AG09319 (cell line): ENCODE results near the gene LRRC46.

ENCODE experiments used
- DNase-seq: peaks from one replicate; pipeline ENCODE4 v3.0.0-alpha.2; 2010; ENCODE audit warnings: low read depth; ENCODE audit errors: extremely low read depth
- TF ChIP-seq, protein P1 (sequence below): IDR thresholded peaks from 2 replicates; pipeline ENCODE4 v1.5.1; 2011; ENCODE audit warnings: low read depth, mild to moderate bottlenecking, inconsistent platforms, low read length, moderate library complexity

LRRC46 gene

DNA sequence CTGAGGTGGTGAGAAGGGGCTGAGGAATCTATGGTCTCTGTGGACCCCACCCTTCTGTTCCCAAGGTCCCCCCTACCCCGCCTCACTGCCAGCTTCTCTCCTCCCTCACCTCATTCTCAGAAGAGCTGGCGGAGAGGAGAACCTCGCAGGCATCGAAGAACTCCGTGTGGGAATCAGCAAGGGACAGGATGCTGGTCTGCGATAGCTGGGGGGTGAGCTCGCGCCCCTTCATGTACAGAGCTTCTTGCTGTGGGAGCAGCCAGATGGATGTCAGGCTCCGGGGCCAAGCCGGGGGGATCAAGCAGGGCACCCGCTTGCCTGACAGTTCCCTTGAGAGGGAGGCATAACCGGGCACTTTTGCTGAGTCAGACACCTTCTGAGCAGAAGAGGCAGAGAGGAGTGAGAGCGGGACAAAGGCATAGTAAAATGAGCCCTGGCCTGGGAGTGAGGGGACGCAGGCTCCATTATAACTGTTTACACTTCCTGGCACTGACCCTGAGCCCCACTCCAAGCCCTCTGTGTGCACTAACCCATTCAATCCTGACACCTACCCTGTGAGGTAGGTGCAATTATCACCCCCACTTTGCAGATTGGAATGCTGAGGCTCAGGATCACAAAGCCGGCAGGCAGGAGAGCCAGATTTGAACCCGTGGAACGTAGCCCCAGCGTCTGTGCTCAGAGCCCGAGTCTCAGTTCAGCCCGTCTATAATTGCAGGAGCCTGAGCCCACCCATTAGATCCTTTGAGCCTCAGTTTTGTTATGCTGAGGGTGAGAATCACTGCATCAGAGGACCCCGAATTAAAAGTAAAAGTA is 16.2 kb upstream of the LRRC46 start:
- TF ChIP-seq, protein P1, sequence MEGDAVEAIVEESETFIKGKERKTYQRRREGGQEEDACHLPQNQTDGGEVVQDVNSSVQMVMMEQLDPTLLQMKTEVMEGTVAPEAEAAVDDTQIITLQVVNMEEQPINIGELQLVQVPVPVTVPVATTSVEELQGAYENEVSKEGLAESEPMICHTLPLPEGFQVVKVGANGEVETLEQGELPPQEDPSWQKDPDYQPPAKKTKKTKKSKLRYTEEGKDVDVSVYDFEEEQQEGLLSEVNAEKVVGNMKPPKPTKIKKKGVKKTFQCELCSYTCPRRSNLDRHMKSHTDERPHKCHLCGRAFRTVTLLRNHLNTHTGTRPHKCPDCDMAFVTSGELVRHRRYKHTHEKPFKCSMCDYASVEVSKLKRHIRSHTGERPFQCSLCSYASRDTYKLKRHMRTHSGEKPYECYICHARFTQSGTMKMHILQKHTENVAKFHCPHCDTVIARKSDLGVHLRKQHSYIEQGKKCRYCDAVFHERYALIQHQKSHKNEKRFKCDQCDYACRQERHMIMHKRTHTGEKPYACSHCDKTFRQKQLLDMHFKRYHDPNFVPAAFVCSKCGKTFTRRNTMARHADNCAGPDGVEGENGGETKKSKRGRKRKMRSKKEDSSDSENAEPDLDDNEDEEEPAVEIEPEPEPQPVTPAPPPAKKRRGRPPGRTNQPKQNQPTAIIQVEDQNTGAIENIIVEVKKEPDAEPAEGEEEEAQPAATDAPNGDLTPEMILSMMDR: no peak
- DNase-seq: no peak

DNA sequence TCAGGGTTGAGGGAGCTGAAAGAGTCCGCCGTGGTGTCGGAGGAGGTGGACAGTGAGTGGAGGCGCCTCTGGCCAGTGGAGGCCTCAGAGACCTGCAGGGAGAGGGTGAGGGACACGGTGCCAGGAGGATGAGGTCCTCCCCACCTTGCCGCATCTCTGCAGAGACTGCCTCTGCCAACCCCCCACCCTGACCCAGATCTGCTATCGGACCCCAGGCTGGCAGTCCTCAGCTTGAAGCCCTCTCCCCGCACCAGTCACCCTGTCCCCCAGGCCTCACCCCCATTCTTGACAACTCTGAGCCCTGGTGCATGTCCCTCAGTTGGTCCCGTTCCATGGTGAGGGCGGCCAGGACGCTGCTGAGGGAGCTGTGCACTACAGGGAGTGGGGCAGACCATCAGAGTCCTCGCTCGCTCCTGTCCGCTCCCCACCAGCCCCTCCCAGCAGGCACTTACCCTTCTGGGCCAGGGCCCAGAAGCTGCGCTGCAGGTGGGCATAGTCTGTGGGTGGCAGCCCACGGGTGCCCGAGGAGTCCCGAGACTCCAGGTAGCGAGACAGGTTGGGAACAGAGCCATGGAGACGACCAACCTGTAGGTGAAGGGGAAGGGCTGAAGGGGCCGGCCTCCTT is 15.2 kb upstream of the LRRC46 start:
- TF ChIP-seq, protein P1: no peak
- no peak for DNase-seq

DNA sequence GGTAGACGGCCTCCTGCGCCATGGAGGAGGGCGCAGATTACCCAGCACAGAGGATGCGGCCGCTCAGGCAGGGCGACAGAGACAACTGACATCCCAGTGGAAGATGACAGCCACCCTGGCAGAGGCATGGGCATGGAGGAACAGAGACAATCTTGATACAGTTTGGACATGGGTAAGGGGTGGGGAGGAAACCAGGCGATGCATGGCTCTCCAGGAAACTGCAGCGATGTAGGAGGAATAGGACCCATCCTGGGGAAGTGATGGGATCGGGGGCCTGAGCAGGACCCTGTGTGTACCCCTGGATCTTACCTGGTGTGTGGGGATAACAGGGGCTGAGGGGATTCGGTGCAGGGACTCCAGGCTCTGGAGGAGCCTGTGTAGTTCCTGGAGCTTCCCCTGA is 14.5 kb upstream of the LRRC46 start:
- DNase-seq: no peak
- TF ChIP-seq, protein P1: no peak

DNA sequence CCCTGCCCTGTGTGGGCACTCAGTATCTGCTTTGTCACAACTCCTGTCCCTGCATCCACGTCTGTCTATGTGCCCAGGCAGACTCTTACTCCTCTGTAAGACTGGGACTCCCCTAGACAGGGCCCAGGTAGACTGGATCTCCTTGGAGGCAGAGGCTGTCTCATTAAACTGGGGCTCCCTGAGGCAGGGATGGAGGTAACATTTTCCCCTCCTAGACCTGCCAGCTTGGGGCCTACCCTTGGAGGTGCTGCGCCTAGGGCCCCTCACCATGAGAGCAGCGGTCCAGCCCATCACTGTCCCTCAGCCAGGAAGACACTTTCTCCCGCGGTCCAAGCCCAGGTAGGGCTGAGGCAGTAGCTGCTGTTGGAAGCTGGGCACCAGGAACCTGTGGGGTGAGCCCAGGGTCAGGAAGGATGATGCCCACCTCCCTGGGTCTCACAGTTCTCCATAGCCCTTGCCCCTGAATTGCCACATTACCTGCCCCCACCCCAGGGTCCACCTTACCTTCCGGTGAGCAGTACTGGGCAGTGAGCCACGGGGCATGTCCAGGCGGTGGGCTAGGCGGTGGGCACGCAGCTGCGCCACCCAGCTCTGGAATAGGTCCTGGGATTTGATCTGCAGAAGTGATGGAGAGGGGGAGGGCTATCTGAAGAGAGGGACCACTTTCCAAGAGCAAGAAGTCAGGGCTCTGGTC is 13.3 kb upstream of the LRRC46 start:
- DNase-seq: no peak
- TF ChIP-seq, protein P1: no peak

DNA sequence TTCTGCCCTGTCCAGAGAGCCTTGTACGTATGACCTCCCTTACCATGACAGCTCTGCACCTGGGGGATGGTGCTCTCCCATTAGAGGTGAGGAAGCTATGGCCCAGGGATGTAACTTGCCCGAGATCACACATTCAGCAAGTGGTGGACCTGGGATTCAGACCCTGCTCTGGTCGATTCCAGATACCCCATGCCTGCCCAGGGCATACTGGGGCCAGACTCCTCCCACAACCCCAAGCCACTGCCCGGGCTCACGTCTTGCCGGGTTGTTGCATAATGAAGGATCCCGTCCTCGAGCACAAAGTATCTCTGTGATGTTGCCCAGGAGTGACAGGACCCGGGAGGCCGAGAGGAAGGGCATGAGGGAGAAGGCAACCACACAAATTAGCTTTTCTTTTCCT is 12.0 kb upstream of the LRRC46 start:
- TF ChIP-seq, protein P1: no peak
- DNase-seq: no peak

DNA sequence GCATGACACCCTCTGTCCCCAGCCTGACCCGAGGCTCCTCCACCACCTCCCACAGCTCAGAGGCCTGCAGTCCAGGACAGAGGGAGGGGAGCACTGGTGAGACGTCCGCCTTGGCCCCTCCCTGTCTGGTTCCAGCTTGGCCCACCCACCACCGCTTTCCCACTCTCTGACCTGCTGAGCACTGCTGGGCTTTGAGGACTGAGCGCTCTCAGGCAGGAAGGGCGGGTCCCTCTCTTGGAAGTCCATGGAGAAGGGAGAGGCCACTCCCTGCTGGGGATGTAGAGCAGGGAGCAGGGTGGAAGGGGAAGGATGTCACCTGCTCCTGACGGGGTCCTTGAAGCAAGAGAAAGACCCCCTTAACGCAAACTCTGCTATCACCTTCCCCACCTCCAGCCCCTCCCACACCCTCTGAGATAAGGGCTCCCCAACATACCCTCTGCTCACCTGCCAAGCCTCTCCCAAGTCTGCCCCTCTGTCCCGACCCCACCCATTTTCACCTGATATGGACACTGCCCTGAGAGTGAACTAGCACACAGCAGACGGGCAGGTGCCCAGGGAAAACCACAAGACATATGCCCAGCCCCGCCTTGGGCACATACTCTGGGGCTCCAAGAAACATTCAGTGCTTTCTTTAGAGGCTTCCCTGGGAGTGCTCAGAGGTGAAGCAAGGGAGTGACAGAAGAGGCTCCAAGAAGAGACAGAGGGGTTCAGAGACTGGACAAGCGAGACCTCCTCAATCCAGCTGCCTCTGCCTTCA is 11.3 kb upstream of the LRRC46 start:
- TF ChIP-seq, protein P1: no peak

DNA sequence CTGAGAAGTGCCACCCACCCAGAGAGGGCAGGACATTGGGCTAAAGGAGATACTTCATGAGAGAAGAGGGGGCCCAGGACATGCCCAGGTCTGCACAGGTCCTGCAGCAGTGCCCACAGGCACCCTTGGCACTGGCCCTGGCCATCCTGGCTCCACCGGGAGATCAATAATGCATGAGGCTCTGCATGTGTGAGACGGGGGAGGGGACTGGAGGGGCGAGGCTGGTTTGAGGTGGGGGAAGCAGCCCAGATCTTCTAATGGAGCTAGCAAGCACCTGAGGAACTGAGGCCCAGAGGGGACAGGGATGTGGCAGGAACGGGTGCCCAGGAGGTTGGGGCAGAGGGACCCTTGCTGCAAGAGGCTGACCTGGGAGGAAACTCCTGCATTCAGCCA is 10.4 kb upstream of the LRRC46 start:
- TF ChIP-seq, protein P1: no peak
- no peak for DNase-seq

More for the DNA sequence above, 11.3 kb upstream of the LRRC46 start:
- DNase-seq: no peak
